ENCODE measurements around the gene NFATC3. TPM values are rescaled to one million over a fixed set of nuclear protein-coding genes. Genes with fewer than 3 reads are reported as not detected.

Gene NFATC3
- total RNA-seq, 2 donors from 2014 or later: 27.4 to 30.1 TPM

- Mint-ChIP-seq H3K9me3 (no peaks in the 10 kb centered on the region), H3K27me3 (ENCODE audit: insufficient read depth) (no peaks in the 10 kb centered on the region), H3K36me3 (ENCODE audit: low read depth) (peaks cover 48% of the 10 kb centered on the region), H3K4me1 (no peaks in the 10 kb centered on the region), H3K4me3 (no peak overlapping the region), H3K27ac (no peak overlapping the region)
- no peak for DNase-seq
- peaks cover 36% of the 10 kb centered on the region for H3K36me3 ChIP-seq (ENCODE audit: control insufficient read depth, insufficient read depth, low read length)
- TF ChIP-seq CTCF (conservative IDR thresholded peaks at IDR 0.05): no peak
- no peak overlapping the region for H3K27ac ChIP-seq (ENCODE audit: low read depth, low read length)
- WGBS, 2 experiments (ENCODE audit: insufficient coverage in 1 of 2, insufficient read length in 1 of 2): 96 to 100% methylated on average over 1 to 2 of the region's 2 CpGs
- H3K4me1 ChIP-seq (ENCODE audit: control insufficient read depth, insufficient read depth, low read length): no peaks in the 10 kb centered on the region
- no peak overlapping the region for H3K9ac ChIP-seq (ENCODE audit: extremely low read depth, low read length, poor library complexity, severe bottlenecking)
- H3K9me3 ChIP-seq (ENCODE audit: control insufficient read depth, low read length): no peaks in the 10 kb centered on the region
- H3K27me3 ChIP-seq (ENCODE audit: control insufficient read depth, insufficient read depth, low read length, poor library complexity, severe bottlenecking): no peaks in the 10 kb centered on the region
- H3K4me3 ChIP-seq (ENCODE audit: low read length): no peak overlapping the region
These were observed 37.2 kb upstream of the NFATC3 start for GRCh38 chr16:68047987-68048386.

- Histone ChIP-seq H3K4me1 (ENCODE audit: control insufficient read depth, insufficient read depth, low read length) (no peaks in the 10 kb centered on the region), H3K9me3 (ENCODE audit: control insufficient read depth, low read length) (no peaks in the 10 kb centered on the region), H3K27me3 (ENCODE audit: control insufficient read depth, insufficient read depth, low read length, poor library complexity, severe bottlenecking) (no peaks in the 10 kb centered on the region), H3K9ac (ENCODE audit: extremely low read depth, low read length, poor library complexity, severe bottlenecking) (no peak overlapping the region), H3K4me3 (ENCODE audit: low read length) (no peak overlapping the region), H3K36me3 (ENCODE audit: control insufficient read depth, insufficient read depth, low read length) (peaks cover 40% of the 10 kb centered on the region), H3K27ac (ENCODE audit: low read depth, low read length) (no peak overlapping the region)
- H3K4me1 Mint-ChIP-seq: no peaks in the 10 kb centered on the region
- 95 to 100% methylated on average over 2 of the region's 2 CpGs for WGBS, 2 experiments (ENCODE audit: insufficient coverage in 1 of 2, insufficient read length in 1 of 2)
- TF ChIP-seq CTCF (conservative IDR thresholded peaks at IDR 0.05): no peak
- no peak for DNase-seq
- no peaks in the 10 kb centered on the region for H3K9me3 Mint-ChIP-seq
- no peak overlapping the region for H3K4me3 Mint-ChIP-seq
- no peaks in the 10 kb centered on the region for H3K27me3 Mint-ChIP-seq (ENCODE audit: insufficient read depth)
- peaks cover 59% of the 10 kb centered on the region for H3K36me3 Mint-ChIP-seq (ENCODE audit: low read depth)
- no peak overlapping the region for H3K27ac Mint-ChIP-seq
These were observed 35.7 kb upstream of the NFATC3 start for GRCh38 chr16:68049449-68049848.

GRCh38 chr16:68055395-68055794 is 29.8 kb upstream of the NFATC3 start:
- Mint-ChIP-seq H3K27me3 (ENCODE audit: insufficient read depth) (no peaks in the 10 kb centered on the region), H3K4me3 (no peak overlapping the region)
- 94 to 97% methylated on average over 2 to 3 of the region's 3 CpGs for WGBS, 2 experiments (ENCODE audit: insufficient coverage in 1 of 2, insufficient read length in 1 of 2)

More at GRCh38 chr16:68055395-68055794, 29.8 kb upstream of the NFATC3 start:
- Histone ChIP-seq H3K4me3 (ENCODE audit: low read length) (no peak overlapping the region), H3K27ac (ENCODE audit: low read depth, low read length) (no peak overlapping the region), H3K27me3 (ENCODE audit: control insufficient read depth, insufficient read depth, low read length, poor library complexity, severe bottlenecking) (no peaks in the 10 kb centered on the region), H3K9ac (ENCODE audit: extremely low read depth, low read length, poor library complexity, severe bottlenecking) (no peak overlapping the region), H3K36me3 (ENCODE audit: control insufficient read depth, insufficient read depth, low read length) (peaks cover 51% of the 10 kb centered on the region), H3K4me1 (ENCODE audit: control insufficient read depth, insufficient read depth, low read length) (no peaks in the 10 kb centered on the region), H3K9me3 (ENCODE audit: control insufficient read depth, low read length) (no peaks in the 10 kb centered on the region)
- H3K4me1 Mint-ChIP-seq: no peaks in the 10 kb centered on the region
- TF ChIP-seq CTCF (conservative IDR thresholded peaks at IDR 0.05): no peak
- no peak for DNase-seq
- H3K9me3 Mint-ChIP-seq: no peaks in the 10 kb centered on the region
- H3K27ac Mint-ChIP-seq: no peak overlapping the region
- peaks cover 47% of the 10 kb centered on the region for H3K36me3 Mint-ChIP-seq (ENCODE audit: low read depth)
